ENCODE results near the gene EYS. TPM values are rescaled to one million over a fixed set of nuclear protein-coding genes. Genes with fewer than 3 reads are reported as not detected.

EYS gene
- total RNA-seq, 4 donors from 2014 or later = 0.12 to 1.4 (median 0.22) TPM

GRCh38 chr6:64914124-64914523 lies 792.9 kb downstream of the EYS start:
- no peak for DNase-seq (ENCODE audit: low spot score)
- no peak for ATAC-seq (ENCODE audit: low FRiP score)
- TF ChIP-seq CTCF (IDR thresholded peaks at IDR 0.05) = no peak

DNA sequence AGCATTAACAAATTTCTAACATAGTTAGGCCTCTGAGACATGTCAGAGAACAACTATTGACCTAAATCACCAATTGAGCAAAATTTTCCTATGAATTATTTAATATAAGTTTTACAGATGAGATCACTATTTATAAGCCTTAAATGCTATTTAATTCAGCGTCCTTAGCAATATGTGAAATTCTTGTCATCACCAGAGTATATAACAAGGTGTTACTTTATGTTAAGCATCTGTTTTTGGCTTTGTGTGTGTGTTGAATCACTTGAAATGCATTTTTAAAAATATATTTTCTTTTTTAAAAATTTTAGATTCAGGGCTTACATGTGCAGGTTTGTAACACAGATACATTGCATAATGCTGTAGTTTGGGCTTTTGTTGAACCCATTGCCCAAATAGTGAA lies 794.1 kb downstream of the EYS start:
- ATAC-seq (ENCODE audit: low FRiP score) (no peak), DNase-seq (ENCODE audit: low spot score) (no peak)
- TF ChIP-seq CTCF (IDR thresholded peaks at IDR 0.05) = no peak

- ATAC-seq (ENCODE audit: low FRiP score) (no peak), DNase-seq (ENCODE audit: low spot score) (no peak)
- TF ChIP-seq CTCF (IDR thresholded peaks at IDR 0.05) = no peak
Measured at GRCh38 chr6:64908104-64908503, 798.9 kb downstream of the EYS start.

DNA sequence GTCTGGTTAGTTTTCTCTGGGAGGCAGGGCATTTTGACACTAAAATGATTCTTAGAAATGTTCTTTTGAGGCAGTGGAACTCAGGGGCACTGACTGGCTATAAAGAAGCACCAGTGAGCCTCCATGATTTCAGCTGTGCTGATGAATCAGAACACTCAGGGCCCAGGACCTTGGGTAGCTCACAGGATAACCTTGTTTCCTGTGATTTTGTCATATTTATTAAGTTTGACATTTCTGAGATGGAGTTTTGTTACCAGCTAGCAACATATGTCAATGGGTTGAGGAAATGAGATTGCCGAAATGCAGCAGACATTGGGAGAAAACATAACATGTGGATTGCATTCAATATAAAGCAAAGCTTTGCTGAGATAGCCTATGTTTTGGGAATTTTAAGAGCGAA lies 802.4 kb downstream of the EYS start:
- TF ChIP-seq CTCF (IDR thresholded peaks at IDR 0.05) = no peak
- no peak for DNase-seq (ENCODE audit: low spot score)
- no peak for ATAC-seq (ENCODE audit: low FRiP score)

DNA sequence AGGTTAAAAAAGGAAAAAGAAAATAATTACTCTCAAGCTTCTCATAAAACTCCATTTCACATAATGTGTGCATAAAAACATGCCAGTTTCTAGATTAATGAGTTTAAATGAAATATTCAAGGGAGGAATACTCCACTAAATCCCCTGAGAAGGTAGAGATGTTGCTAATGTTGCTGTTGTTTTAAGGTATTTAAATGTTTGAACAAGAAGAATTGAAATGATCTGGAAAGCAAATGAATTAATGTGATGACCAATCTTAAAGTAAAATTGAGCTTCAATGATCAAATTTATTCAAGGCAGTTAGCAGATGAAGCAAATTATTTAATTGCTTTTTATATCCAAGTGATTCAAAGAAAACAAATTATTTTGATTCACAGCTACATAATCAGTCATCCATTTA lies 804.4 kb downstream of the EYS start:
- no peak for DNase-seq (ENCODE audit: low spot score)
- no peak for TF ChIP-seq CTCF (IDR thresholded peaks at IDR 0.05)
- ATAC-seq (ENCODE audit: low FRiP score) = no peak

- DNase-seq (ENCODE audit: low spot score) = no peak
Measured at GRCh38 chr6:64896939-64897338, 810.1 kb downstream of the EYS start.

More at GRCh38 chr6:64896939-64897338, 810.1 kb downstream of the EYS start:
- no peak for TF ChIP-seq CTCF (IDR thresholded peaks at IDR 0.05)
- ATAC-seq (ENCODE audit: low FRiP score) = no peak

Measured in omental fat pad (tissue), 4 donors.